IMR-90 (cell line): ENCODE data around the gene GPR3. TPM values are rescaled to one million over a fixed set of nuclear protein-coding genes. Genes with fewer than 3 reads are reported as not detected.

Experiments
- ATAC-seq: fragments of 200-7000 bp; cut with Tn5 transposase; 2 replicates; pipeline ENCODE4 v1.9.1; 2020; ENCODE audit warnings: low read depth, mild to moderate bottlenecking, moderate library complexity
- BruUV-seq: library from RNA; stranded (reverse); fragments of 400-500 nt; replicated peaks from 2 replicates; lab custom pipeline; 2021; lab: Mats Ljungman, UMichigan
- CTCF ChIA-PET: fragments of 300-600 bp; formaldehyde crosslinking; extraction: SDS; loops from one replicate; lab custom pipeline; 2021; ENCODE audit warnings: antibody characterized with exemption; lab: Yijun Ruan, JAX
- POLR2A ChIA-PET: fragments of 300-600 bp; sonication (Branson Sonifier 250); formaldehyde crosslinking; loops from one replicate; lab custom pipeline; 2022; ENCODE audit warnings: antibody characterized with exemption; ENCODE audit not compliant: unreplicated experiment; lab: Charles Lee
- DNase-seq: peaks from one replicate; pipeline ENCODE4 v3.0.0; 2013
- H2AFZ ChIP-seq: replicated peaks from 2 replicates; pipeline ENCODE3; 2013; ENCODE audit warnings: low read length, mild to moderate bottlenecking; ENCODE audit not compliant: poor library complexity
- H2AK5ac ChIP-seq: 2 replicates; pipeline ENCODE4 v1.6.1; 2013; ENCODE audit warnings: low read depth, low read length, inconsistent platforms
- H2AK9ac ChIP-seq: replicated peaks from 2 replicates; pipeline ENCODE3; 2013; ENCODE audit warnings: mild to moderate bottlenecking, low read depth, low read length, moderate library complexity; ENCODE audit not compliant: poor library complexity
- H2BK120ac ChIP-seq: 2 replicates; pipeline ENCODE4 v1.6.1; 2013; ENCODE audit warnings: low read depth, low read length, inconsistent platforms
- H2BK15ac ChIP-seq: 3 replicates; pipeline ENCODE4 v1.6.1; 2013; ENCODE audit warnings: low read depth, low read length, inconsistent platforms
- H2BK20ac ChIP-seq: 2 replicates; pipeline ENCODE4 v1.6.1; 2013; ENCODE audit warnings: low read depth, mild to moderate bottlenecking, inconsistent platforms, low read length, moderate library complexity
- H2BK5ac ChIP-seq: 2 replicates; pipeline ENCODE4 v1.6.1; 2013; ENCODE audit warnings: mild to moderate bottlenecking, low read depth, low read length, inconsistent platforms; ENCODE audit not compliant: poor library complexity, severe bottlenecking
- H3K14ac ChIP-seq: replicated peaks from 2 replicates; pipeline ENCODE4 v1.6.1; 2013; ENCODE audit warnings: low read depth, low read length, inconsistent platforms
- H3K18ac ChIP-seq: 2 replicates; pipeline ENCODE4 v1.6.1; 2013; ENCODE audit warnings: low read depth, low read length, control low read depth
- H3K23ac ChIP-seq: 2 replicates; pipeline ENCODE4 v1.6.1; 2013; ENCODE audit warnings: low read depth, low read length, inconsistent platforms
- H3K27ac ChIP-seq: 2 replicates; pipeline ENCODE4 v1.5.1; 2013; ENCODE audit warnings: mild to moderate bottlenecking, control low read depth, low read length; ENCODE audit not compliant: insufficient read depth
- H3K27me3 ChIP-seq: 2 replicates; pipeline ENCODE4 v1.6.1; 2013; ENCODE audit warnings: low read length; ENCODE audit not compliant: control insufficient read depth, insufficient read depth
- H3K36me3 ChIP-seq: 2 replicates; pipeline ENCODE4 v1.6.1; 2013; ENCODE audit warnings: low read length, mixed read lengths; ENCODE audit not compliant: control insufficient read depth, insufficient read depth
- H3K4ac ChIP-seq: 2 replicates; pipeline ENCODE4 v1.6.1; 2013; ENCODE audit warnings: low read depth, low read length, inconsistent platforms
- H3K4me1 ChIP-seq: 2 replicates; pipeline ENCODE4 v1.6.1; 2013; ENCODE audit warnings: low read length, mixed read lengths; ENCODE audit not compliant: control insufficient read depth, insufficient read depth
- H3K4me2 ChIP-seq: 2 replicates; pipeline ENCODE4 v1.6.1; 2013; ENCODE audit warnings: low read depth, mild to moderate bottlenecking, control low read depth, low read length, moderate library complexity
- H3K4me3 ChIP-seq: 2 replicates; pipeline ENCODE4 v1.5.1; 2013; ENCODE audit warnings: low read depth, mild to moderate bottlenecking, control low read depth, low read length, moderate library complexity; ENCODE audit not compliant: insufficient read depth
- H3K56ac ChIP-seq: 2 replicates; pipeline ENCODE4 v1.6.1; 2013; ENCODE audit warnings: low read length, inconsistent platforms; ENCODE audit not compliant: insufficient read depth; ENCODE audit errors: extremely low read depth
- H3K79me1 ChIP-seq, 2 experiments: 2 replicates each; pipeline ENCODE4 v1.6.1; 2013; ENCODE audit warnings: low read length in 2 of 2, inconsistent platforms in 1 of 2, low read depth in 1 of 2
- H3K9ac ChIP-seq: 2 replicates; pipeline ENCODE4 v1.6.1; 2013; ENCODE audit warnings: low read depth, low read length, control low read depth
- H3K9me1 ChIP-seq: 2 replicates; pipeline ENCODE4 v1.6.1; 2013; ENCODE audit warnings: low read length, inconsistent platforms; ENCODE audit not compliant: insufficient read depth
- H3K9me3 ChIP-seq: 2 replicates; pipeline ENCODE4 v1.6.1; 2013; ENCODE audit warnings: low read length; ENCODE audit not compliant: control insufficient read depth, insufficient read depth
- H4K20me1 ChIP-seq: 2 replicates; pipeline ENCODE4 v1.6.1; 2013; ENCODE audit warnings: low read length, inconsistent platforms; ENCODE audit not compliant: insufficient read depth
- H4K5ac ChIP-seq: 2 replicates; pipeline ENCODE4 v1.6.1; 2013; ENCODE audit warnings: mild to moderate bottlenecking, low read depth, low read length, control low read depth
- H4K8ac ChIP-seq, 2 experiments: 2 replicates each; pipeline ENCODE4 v1.6.1; 2013; ENCODE audit warnings: low read depth in 2 of 2, low read length in 2 of 2, control low read depth in 1 of 2, inconsistent platforms in 1 of 2
- H4K91ac ChIP-seq: 2 replicates; pipeline ENCODE4 v1.6.1; 2013; ENCODE audit warnings: low read depth, low read length, inconsistent platforms; ENCODE audit not compliant: insufficient read depth
- BHLHE40 ChIP-seq: fragments of 150-350 bp; IDR thresholded peaks from 2 replicates; pipeline ENCODE4 v1.6.1; 2016; ENCODE audit warnings: mild to moderate bottlenecking, low read depth, low read length
- CEBPB ChIP-seq: IDR thresholded peaks from 2 replicates; pipeline ENCODE4 v1.6.1; 2012; ENCODE audit warnings: low read depth, low read length, improper control_type of control experiment
- CHD1 ChIP-seq: IDR thresholded peaks from 2 replicates; pipeline ENCODE4 v1.6.1; 2012; ENCODE audit warnings: low read depth, low read length, improper control_type of control experiment
- FOS ChIP-seq: fragments of 150-350 bp; IDR thresholded peaks from 2 replicates; pipeline ENCODE4 v1.6.1; 2016; ENCODE audit warnings: low read depth, low read length
- MAFK ChIP-seq: IDR thresholded peaks from 2 replicates; pipeline ENCODE4 v1.6.1; 2012; ENCODE audit warnings: low read depth, low read length, improper control_type of control experiment
- MAZ ChIP-seq: IDR thresholded peaks from 2 replicates; pipeline ENCODE4 v1.6.1; 2012; ENCODE audit warnings: low read depth, mild to moderate bottlenecking, low read length, improper control_type of control experiment, moderate library complexity, borderline replicate concordance
- MXI1 ChIP-seq: IDR thresholded peaks from 2 replicates; pipeline ENCODE4 v1.6.1; 2012; ENCODE audit warnings: low read depth, mild to moderate bottlenecking, low read length, moderate library complexity, borderline replicate concordance
- NFE2L2 ChIP-seq: fragments of 150-350 bp; IDR thresholded peaks from 2 replicates; pipeline ENCODE4 v1.6.1; 2016; ENCODE audit warnings: low read depth, mild to moderate bottlenecking, low read length
- POLR2A ChIP-seq: IDR thresholded peaks from 2 replicates; pipeline ENCODE4 v1.6.1; 2012; ENCODE audit warnings: mild to moderate bottlenecking, low read depth, low read length
- RAD21 ChIP-seq: IDR thresholded peaks from 2 replicates; pipeline ENCODE4 v1.6.1; 2012; ENCODE audit warnings: low read length, improper control_type of control experiment
- RCOR1 ChIP-seq: IDR thresholded peaks from 2 replicates; pipeline ENCODE4 v1.6.1; 2012; ENCODE audit warnings: mild to moderate bottlenecking, low read length, improper control_type of control experiment; ENCODE audit not compliant: insufficient replicate concordance
- RFX5 ChIP-seq: IDR thresholded peaks from 2 replicates; pipeline ENCODE4 v1.8.0; 2012; ENCODE audit warnings: low read depth, mild to moderate bottlenecking, low read length, moderate library complexity
- SMC3 ChIP-seq: fragments of 150-350 bp; IDR thresholded peaks from 2 replicates; pipeline ENCODE4 v1.6.1; 2016; ENCODE audit warnings: low read depth, mild to moderate bottlenecking, antibody characterized with exemption, low read length, moderate library complexity
- USF2 ChIP-seq: fragments of 150-350 bp; IDR thresholded peaks from 2 replicates; pipeline ENCODE4 v1.6.1; 2017; ENCODE audit warnings: mild to moderate bottlenecking, antibody characterized with exemption, low read length, low read depth
- dilution Hi-C: fragments of 300-500 bp; cut with HindIII; formaldehyde crosslinking; loops from one replicate; pipeline ENCODE4 v1.14.3; 2018; ENCODE audit warnings: low sequenced_read_pairs; ENCODE audit not compliant: unreplicated experiment
- in situ Hi-C: fragments of 300-500 bp; cut with MboI; formaldehyde crosslinking; loops from 3 replicates; pipeline ENCODE4 v1.14.3; 2019; ENCODE audit warnings: low sequenced_read_pairs, inconsistent platforms, mixed read lengths
- intact Hi-C: fragments of 100-400 bp; cut with micrococcal nuclease; formaldehyde crosslinking; loops from 2 replicates; pipeline ENCODE4 v1.10.0; 2022
- polyA plus RNA-seq, 3 experiments: library from polyadenylated mRNA; depleted of rRNA; stranded (reverse); fragments of >200 nt; gene quantifications; 2 replicates each; pipeline ENCODE4 v1.2.3, GENCODE V29; 2012; ENCODE audit warnings: low replicate concordance in 1 of 3
- total RNA-seq: library from RNA; depleted of rRNA; stranded (reverse); fragments of >200 nt; gene quantifications from 2 replicates; pipeline ENCODE4 v1.2.3, GENCODE V29; 2012
- TF ChIP-seq, protein P1 (sequence below): fragments of 150-350 bp; IDR thresholded peaks from 2 replicates; pipeline ENCODE4 v1.6.1; 2016; ENCODE audit warnings: low read depth, mild to moderate bottlenecking, low read length, moderate library complexity, borderline replicate concordance
- TF ChIP-seq, protein P2 (sequence below): conservative IDR thresholded peaks from 2 replicates; pipeline ENCODE4 v1.5.1; 2012; ENCODE audit warnings: mild to moderate bottlenecking, low read depth, low read length, improper control_type of control experiment

GPR3 gene
- total and polyA plus RNA-seq, 2 of the 4 experiments (the other 2 are of a cell fraction) = 0.72 to 4.8 TPM

DNA sequence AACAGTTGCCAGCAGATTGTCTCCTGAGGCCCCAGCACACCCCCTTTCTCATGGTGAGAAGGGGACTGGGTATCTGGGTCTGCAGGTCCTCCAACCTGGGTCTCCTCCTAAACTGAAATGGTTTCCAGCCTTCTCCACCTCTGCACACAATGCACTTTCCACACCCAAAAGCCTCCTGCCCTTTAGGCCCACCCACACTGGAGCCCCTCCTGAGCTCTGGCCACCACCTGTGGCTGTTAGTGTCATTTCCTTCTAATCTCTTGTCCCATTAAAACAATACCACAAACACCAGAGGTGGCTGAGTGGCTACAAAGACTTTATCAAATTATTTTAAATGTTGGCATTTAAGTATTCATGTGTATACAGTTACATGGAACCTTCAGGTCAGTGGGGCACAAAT is 11.5 kb downstream of the GPR3 start:
- Histone ChIP-seq H3K9ac (no peak overlapping the region), H3K9me1 (peaks cover 14% of the 10 kb centered on the region), H3K9me3 (no peaks in the 10 kb centered on the region), H3K18ac (no peak overlapping the region), H3K4me2 (no peak overlapping the region), H4K8ac (peak overlapping the region in 1 of 2 experiments; percentile 17; a peak in 1 of 4 replicates), H4K20me1 (peaks cover 12% of the 10 kb centered on the region; the same call in 1 of the 2 replicates), H3K14ac (0 out of 2 replicates have a peak overlapping the region, but pooled peaks have one; percentile 14), H4K91ac (no peak overlapping the region), H3K36me3 (peaks cover 21% of the 10 kb centered on the region), H3K4ac (peak overlapping the region; percentile 40; the same call in 1 of the 2 replicates), H2AK5ac (no peak overlapping the region), H3K23ac (no peak overlapping the region), H3K56ac (no peak overlapping the region), H3K4me1 (peaks cover 18% of the 10 kb centered on the region), H3K4me3 (no peak overlapping the region), H3K79me1 (peaks cover 7 to 16% of the 10 kb centered on the region in 2 experiments; a peak in 1 of 4 replicates), H2BK5ac (no peak overlapping the region), H4K5ac (no peak overlapping the region), H3K27me3 (no peaks in the 10 kb centered on the region), H2BK15ac (no peak overlapping the region), H2AK9ac (no peak overlapping the region), H2BK120ac (no peak overlapping the region), H2AFZ (no peak overlapping the region), H2BK20ac (no peak overlapping the region), H3K27ac (no peak overlapping the region)
- ATAC-seq (no peak), DNase-seq (no peak)
- no peak for TF ChIP-seq BHLHE40
- TF ChIP-seq FOS = no peak
- no peak for TF ChIP-seq CHD1
- TF ChIP-seq MAFK = no peak
- TF ChIP-seq, protein P1, sequence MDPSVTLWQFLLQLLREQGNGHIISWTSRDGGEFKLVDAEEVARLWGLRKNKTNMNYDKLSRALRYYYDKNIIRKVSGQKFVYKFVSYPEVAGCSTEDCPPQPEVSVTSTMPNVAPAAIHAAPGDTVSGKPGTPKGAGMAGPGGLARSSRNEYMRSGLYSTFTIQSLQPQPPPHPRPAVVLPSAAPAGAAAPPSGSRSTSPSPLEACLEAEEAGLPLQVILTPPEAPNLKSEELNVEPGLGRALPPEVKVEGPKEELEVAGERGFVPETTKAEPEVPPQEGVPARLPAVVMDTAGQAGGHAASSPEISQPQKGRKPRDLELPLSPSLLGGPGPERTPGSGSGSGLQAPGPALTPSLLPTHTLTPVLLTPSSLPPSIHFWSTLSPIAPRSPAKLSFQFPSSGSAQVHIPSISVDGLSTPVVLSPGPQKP = no peak
- TF ChIP-seq MAZ = no peak
- no peak for TF ChIP-seq RFX5
- TF ChIP-seq RAD21 = no peak
- TF ChIP-seq RCOR1 = no peak
- TF ChIP-seq SMC3 = no peak
- TF ChIP-seq MXI1 = no peak
- TF ChIP-seq CEBPB = no peak
- TF ChIP-seq USF2 = no peak
- no peak for TF ChIP-seq NFE2L2
- TF ChIP-seq POLR2A = no peak
- TF ChIP-seq, protein P2, sequence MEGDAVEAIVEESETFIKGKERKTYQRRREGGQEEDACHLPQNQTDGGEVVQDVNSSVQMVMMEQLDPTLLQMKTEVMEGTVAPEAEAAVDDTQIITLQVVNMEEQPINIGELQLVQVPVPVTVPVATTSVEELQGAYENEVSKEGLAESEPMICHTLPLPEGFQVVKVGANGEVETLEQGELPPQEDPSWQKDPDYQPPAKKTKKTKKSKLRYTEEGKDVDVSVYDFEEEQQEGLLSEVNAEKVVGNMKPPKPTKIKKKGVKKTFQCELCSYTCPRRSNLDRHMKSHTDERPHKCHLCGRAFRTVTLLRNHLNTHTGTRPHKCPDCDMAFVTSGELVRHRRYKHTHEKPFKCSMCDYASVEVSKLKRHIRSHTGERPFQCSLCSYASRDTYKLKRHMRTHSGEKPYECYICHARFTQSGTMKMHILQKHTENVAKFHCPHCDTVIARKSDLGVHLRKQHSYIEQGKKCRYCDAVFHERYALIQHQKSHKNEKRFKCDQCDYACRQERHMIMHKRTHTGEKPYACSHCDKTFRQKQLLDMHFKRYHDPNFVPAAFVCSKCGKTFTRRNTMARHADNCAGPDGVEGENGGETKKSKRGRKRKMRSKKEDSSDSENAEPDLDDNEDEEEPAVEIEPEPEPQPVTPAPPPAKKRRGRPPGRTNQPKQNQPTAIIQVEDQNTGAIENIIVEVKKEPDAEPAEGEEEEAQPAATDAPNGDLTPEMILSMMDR = no peak
- no TSS peak for BruUV-seq
- CTCF ChIA-PET = no interaction called here
- POLR2A ChIA-PET = no interaction called here
- in situ Hi-C loops = no loop called here
- intact Hi-C loops = no loop called here
- dilution Hi-C loops = no loop called here
